DMS153 treated with DMSO at 0.1 percent for 48 hours (cell line): Measurements from ENCODE around the gene CELA2B.
"Not testable (repeated sequence)": the region's sequence is repeated elsewhere in the genome, so short reads cannot be mapped to it uniquely, and the experiment has no call there.

Experiments
- DNase-seq: peaks from one replicate; lab custom pipeline; 2025; ENCODE audit not compliant: unreplicated experiment; lab: John Stamatoyannopoulos, UW

Gene CELA2B

GRCh38 chr1:15475752-15476314 lies at the start of gene CELA2B:
Gene CELA2B (plus strand): TSS chr1:15476104. CDS start chr1:15476126, 22 bp downstream.
- DNase-seq: no peak

GRCh38 chr1:15426492-15427279 lies 49.2 kb upstream of the CELA2B start:
- DNase-seq: no peak

- DNase-seq: no peak
Observed at GRCh38 chr1:15427280-15427666, 48.6 kb upstream of the CELA2B start.

- DNase-seq: not testable (repeated sequence)
Observed at GRCh38 chr1:15428252-15428651, 47.7 kb upstream of the CELA2B start.

GRCh38 chr1:15428815-15429435 lies 47.0 kb upstream of the CELA2B start:
- no peak for DNase-seq

GRCh38 chr1:15429701-15430149 lies 46.2 kb upstream of the CELA2B start:
- DNase-seq: no peak

- DNase-seq: no peak
Observed at GRCh38 chr1:15430787-15431570, 44.9 kb upstream of the CELA2B start.

- DNase-seq: no peak
Observed at GRCh38 chr1:15431571-15431948, 44.3 kb upstream of the CELA2B start.

- DNase-seq: no peak
Observed at GRCh38 chr1:15432324-15432723, 43.6 kb upstream of the CELA2B start.

- DNase-seq: no peak
Observed at GRCh38 chr1:15433471-15433870, 42.4 kb upstream of the CELA2B start.

GRCh38 chr1:15434739-15435138 lies 41.2 kb upstream of the CELA2B start:
- not testable (repeated sequence) for DNase-seq

GRCh38 chr1:15435239-15436077 lies 40.4 kb upstream of the CELA2B start:
- no peak for DNase-seq

- no peak for DNase-seq
Observed at GRCh38 chr1:15436881-15437442, 38.9 kb upstream of the CELA2B start.

- DNase-seq: no peak
Observed at GRCh38 chr1:15439325-15439724, 36.6 kb upstream of the CELA2B start.

GRCh38 chr1:15440357-15440756 lies 35.5 kb upstream of the CELA2B start:
- no peak for DNase-seq

- DNase-seq: no peak
Observed at GRCh38 chr1:15441247-15441646, 34.7 kb upstream of the CELA2B start.

- no peak for DNase-seq
Observed at GRCh38 chr1:15442119-15442518, 33.8 kb upstream of the CELA2B start.

GRCh38 chr1:15442759-15443158 lies 33.1 kb upstream of the CELA2B start:
- no peak for DNase-seq

- DNase-seq: no peak
Observed at GRCh38 chr1:15443281-15443680, 32.6 kb upstream of the CELA2B start.
